GM20000 (cell line): ENCODE measurements around the gene MED17.

Source experiments
- DNase-seq: peaks from one replicate; pipeline ENCODE4 v3.0.0; 2012; ENCODE audit warnings: low spot score
- CTCF ChIP-seq: IDR thresholded peaks from 2 replicates; pipeline ENCODE4 v1.5.1; 2012; ENCODE audit warnings: mild to moderate bottlenecking, control low read depth; ENCODE audit errors: extremely low read depth, missing control alignments

MED17 gene

GRCh38 chr11:93817426-93818348 is 33.6 kb downstream of the MED17 start:
- no peak for DNase-seq
- no peak for TF ChIP-seq CTCF

GRCh38 chr11:93819966-93820695 is 36.0 kb downstream of the MED17 start:
- no peak for DNase-seq
- no peak for TF ChIP-seq CTCF

- no peak for DNase-seq
- no peak for TF ChIP-seq CTCF
Measured at GRCh38 chr11:93820847-93821246, 36.8 kb downstream of the MED17 start.

- no peak for TF ChIP-seq CTCF
- DNase-seq: no peak
Measured at GRCh38 chr11:93821617-93822016, 37.5 kb downstream of the MED17 start.

GRCh38 chr11:93822359-93822758 is 38.3 kb downstream of the MED17 start:
- no peak for TF ChIP-seq CTCF
- DNase-seq: no peak

GRCh38 chr11:93823210-93823609 is 39.1 kb downstream of the MED17 start:
- no peak for DNase-seq
- TF ChIP-seq CTCF: no peak

GRCh38 chr11:93827363-93827762 is 43.3 kb downstream of the MED17 start:
- DNase-seq: no peak
- no peak for TF ChIP-seq CTCF
